Smooth muscle cell of trachea (primary cell): ENCODE measurements around the gene RSF1. TPM values are rescaled to one million over a fixed set of nuclear protein-coding genes. Genes with fewer than 3 reads are reported as not detected.

ENCODE experiments used
- total RNA-seq: library from RNA; depleted of rRNA; stranded (reverse); fragments of >200 nt; gene quantifications from 2 replicates; pipeline ENCODE4 v1.2.1, GENCODE V29; 2014

RSF1 gene, protein sequence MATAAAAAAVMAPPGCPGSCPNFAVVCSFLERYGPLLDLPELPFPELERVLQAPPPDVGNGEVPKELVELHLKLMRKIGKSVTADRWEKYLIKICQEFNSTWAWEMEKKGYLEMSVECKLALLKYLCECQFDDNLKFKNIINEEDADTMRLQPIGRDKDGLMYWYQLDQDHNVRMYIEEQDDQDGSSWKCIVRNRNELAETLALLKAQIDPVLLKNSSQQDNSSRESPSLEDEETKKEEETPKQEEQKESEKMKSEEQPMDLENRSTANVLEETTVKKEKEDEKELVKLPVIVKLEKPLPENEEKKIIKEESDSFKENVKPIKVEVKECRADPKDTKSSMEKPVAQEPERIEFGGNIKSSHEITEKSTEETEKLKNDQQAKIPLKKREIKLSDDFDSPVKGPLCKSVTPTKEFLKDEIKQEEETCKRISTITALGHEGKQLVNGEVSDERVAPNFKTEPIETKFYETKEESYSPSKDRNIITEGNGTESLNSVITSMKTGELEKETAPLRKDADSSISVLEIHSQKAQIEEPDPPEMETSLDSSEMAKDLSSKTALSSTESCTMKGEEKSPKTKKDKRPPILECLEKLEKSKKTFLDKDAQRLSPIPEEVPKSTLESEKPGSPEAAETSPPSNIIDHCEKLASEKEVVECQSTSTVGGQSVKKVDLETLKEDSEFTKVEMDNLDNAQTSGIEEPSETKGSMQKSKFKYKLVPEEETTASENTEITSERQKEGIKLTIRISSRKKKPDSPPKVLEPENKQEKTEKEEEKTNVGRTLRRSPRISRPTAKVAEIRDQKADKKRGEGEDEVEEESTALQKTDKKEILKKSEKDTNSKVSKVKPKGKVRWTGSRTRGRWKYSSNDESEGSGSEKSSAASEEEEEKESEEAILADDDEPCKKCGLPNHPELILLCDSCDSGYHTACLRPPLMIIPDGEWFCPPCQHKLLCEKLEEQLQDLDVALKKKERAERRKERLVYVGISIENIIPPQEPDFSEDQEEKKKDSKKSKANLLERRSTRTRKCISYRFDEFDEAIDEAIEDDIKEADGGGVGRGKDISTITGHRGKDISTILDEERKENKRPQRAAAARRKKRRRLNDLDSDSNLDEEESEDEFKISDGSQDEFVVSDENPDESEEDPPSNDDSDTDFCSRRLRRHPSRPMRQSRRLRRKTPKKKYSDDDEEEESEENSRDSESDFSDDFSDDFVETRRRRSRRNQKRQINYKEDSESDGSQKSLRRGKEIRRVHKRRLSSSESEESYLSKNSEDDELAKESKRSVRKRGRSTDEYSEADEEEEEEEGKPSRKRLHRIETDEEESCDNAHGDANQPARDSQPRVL (N-terminal part only)
- total RNA-seq: 21.8 and 40.9 TPM in 2 replicates

DNA sequence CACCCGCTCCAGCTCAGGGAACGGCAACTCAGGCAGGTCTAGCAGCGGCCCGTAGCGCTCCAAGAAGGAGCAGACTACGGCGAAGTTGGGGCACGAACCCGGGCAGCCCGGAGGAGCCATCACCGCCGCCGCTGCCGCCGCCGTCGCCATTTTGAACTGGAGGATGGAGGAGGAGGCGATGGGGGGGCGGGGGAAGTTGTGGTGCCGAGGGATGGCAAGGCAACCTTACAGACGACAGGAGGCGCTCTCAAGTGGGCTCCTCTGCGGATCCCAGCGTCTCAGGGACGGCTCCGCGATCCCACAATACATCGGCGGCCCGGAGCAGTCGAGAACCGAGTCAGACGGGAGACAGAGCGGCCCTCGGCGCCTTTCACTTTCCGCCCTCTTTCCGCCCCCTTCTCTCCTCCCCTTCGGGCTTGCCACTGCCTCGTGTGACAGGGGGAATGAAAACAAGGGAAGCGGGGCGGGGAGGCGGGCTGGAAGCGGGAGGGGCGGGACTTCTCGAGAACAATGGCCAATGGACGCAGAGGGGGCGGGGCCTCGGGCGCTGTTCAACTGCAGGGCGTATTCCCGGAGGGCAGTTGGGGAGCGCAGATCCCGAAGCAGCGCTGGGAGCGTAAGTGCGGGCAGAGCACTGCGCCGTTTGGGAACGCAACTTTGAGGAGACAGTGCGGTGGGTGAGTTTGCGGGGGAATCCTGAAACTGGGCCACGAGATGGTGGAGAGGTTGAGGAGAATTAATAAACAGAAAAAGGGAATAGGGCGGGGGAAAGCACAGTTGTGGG is at the start of gene RSF1, which contains the start of gene AAMDC:
RSF1 (minus strand) TSS at position 158 of the 784 bp plus-strand sequence; CDS start at position 150, 8 bp downstream.
AAMDC (plus strand) TSS at position 580 of the 784 bp plus-strand sequence. CDS start 21,353 bp downstream, outside the sequence.

DNA sequence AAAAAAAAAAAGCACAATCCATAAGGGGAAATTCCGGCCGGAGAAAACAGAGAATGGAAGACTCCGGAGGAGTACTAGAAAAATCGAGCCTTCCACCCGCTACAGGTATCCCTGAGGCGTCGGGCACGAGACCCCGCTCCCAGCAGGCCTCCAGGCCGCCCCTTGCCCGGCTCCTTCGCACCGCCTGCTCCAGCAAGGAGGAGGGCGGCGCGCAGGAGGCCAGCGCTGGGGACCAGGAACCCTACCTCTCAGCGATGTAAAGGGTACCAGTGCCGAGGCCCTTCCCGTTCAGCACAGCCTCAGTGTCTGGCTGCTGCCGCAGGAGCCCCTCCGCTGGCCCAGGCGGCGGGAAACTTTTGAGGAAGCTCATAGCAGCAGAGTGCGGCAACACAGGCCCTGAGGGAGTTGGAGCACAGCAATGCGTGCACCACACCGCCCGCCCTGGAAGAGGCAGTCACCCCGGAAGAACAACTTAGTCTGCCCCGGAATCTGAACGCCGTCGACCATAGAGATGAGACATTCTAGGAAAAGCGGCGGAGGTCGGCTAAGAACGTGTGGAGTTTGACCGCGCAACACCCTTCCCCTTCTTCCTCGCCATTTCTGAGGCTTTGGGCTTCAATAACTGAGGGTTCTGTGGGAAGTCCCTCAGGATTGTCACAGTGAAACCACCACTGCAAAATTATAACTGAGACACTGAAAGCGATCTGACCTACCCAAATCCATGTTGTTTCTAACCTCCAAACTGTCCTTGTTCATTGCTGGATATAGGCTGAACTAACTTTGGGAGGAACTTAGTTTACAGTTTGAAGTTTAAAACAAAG is 183.0 kb downstream of the RSF1 start, which contains the start of gene CLNS1A:
CLNS1A (minus strand) TSS at position 450 of the 821 bp plus-strand sequence; CDS start at position 370, 80 bp downstream.

Other genes starting within 250 kb of the RSF1 start
- 2.0 and 18.7 TPM in 2 replicates for gene AQP11, start 230.8 kb downstream of the RSF1 start, total RNA-seq
- gene CLNS1A, start 182.9 kb downstream of the RSF1 start, total RNA-seq: 180 and 187 TPM in 2 replicates
- 18.9 and 38.3 TPM in 2 replicates for gene AAMDC, start 422 bp upstream of the RSF1 start, total RNA-seq
- gene INTS4, start 173.9 kb upstream of the RSF1 start, total RNA-seq: 46.1 and 47.8 TPM in 2 replicates
- gene KCTD14, start 202.6 kb upstream of the RSF1 start, total RNA-seq: 1.3 and 1.5 TPM in 2 replicates
- gene THRSP, start 243.1 kb upstream of the RSF1 start, total RNA-seq: 0.15 TPM in 1 of 2 replicates, not detected in the other